Stimulated activated CD8-positive, alpha-beta memory T cell treated with anti-CD3 and anti-CD28 coated beads, Interleukin-7, amount 100 ng/mL, for 24 hours (primary cell): ENCODE data around the gene PUM2.

Experiments
- DNase-seq: peaks from one replicate; pipeline ENCODE4 v3.0.0-alpha.2; 2020; ENCODE audit warnings: low read depth

Gene PUM2

DNA sequence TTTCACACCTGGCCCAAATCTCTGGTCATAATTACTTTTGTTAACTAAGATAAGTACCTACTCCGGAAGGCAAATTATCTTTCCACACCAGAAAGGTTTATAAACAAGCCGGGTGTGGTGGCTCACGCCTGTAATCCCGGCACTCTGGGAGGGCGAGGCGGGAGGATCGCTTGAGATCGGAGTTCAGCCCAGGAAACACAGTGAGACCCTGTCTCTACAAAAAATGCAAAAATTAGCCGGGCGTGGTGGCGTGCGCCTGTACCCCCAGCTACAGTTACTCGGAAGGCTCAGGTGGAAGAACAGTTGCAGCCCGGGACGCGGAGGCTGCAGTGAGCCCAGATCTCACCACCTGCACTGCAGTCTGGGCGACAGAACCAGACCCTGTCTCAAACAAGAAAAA lies 2.1 kb downstream of the PUM2 start:
- DNase-seq, result no peak

GRCh38 chr2:20346565-20347381 lies 3.9 kb downstream of the PUM2 start:
- DNase-seq, result no peak

GRCh38 chr2:20343128-20343527 lies 7.5 kb downstream of the PUM2 start:
- DNase-seq, result no peak

DNA sequence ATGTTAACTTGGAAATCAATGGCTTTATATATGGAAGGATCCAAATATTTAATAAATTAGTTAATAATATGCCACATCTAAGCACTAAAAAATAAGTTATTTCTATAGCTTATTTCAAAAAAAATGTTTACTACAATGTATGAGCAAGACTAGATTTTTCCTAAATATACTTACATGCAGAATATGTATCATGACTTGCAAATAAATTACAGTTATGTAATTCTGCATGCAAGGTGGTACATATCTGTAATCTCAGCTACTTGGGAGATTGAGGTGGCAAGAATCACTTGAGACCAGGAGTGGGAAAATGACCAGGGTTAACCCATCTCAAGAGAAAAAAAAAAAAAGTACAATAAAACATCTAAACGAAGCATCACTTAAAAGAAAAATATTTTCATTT lies 11.6 kb downstream of the PUM2 start:
- no peak for DNase-seq

DNA sequence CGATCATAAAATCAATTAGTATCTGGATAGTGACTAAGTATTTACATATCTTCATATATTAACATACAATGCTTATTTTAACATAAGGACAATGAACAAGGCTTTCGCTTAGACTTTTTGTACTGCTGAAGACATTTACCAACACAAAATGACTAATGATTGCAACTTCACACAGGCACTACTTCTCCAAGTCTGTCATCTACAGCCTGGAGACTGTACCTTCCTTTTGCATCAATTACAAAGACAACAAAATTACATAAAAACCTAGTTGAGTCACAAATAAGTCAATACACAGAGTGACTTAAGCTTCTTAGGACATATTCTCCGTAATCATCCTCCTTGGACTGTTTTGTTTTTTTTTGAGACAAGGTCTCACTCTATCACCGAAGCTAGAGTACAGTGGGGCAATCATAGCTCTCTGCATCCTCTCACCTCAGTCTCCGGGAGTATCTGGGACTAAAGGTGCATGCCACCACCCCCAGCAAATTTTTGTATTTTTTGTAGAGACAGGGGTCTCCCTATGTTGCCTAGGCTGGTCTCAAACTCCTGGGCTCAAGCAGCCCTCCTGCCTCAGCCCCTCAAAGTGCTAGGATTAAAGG lies 15.9 kb downstream of the PUM2 start:
- no peak for DNase-seq

DNA sequence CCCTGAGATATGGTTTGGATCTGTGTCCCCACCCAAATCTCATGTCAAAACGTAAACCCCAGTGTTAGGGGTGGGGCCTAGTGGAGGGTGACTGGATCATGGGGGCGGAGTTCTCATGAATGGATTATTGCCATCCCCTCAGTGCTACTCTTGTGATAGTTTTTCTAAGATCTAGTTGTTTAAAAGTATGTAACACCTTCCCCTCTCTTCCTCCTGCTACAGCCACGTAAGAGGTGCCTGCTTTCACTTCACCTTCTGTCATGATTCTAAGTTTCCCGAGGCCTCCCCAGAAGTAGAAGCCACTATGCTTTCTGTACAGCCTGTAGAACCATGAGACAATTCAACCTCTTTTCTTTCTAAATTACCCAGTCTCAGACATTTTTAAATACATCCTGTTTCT lies 16.9 kb downstream of the PUM2 start:
- DNase-seq, result no peak

DNA sequence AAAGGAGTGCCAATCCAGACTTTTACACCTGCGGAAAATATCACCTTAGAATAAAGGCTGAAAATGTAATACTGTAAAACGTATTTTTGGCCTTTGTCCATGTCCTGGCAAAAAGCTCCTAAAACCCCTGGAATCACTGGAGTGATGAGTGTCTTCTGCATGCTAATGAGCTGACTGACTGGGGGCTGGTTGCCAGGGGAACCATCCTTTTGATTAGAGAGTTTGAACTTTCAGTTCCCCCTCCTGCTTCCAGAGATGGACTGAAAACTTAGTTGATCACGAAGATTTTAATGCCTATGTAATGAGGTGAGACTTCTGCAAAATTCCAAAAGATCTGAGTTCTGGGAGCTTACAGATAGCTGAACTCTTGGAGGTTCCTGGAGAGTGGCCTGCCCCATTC lies 20.5 kb downstream of the PUM2 start:
- no peak for DNase-seq

DNA sequence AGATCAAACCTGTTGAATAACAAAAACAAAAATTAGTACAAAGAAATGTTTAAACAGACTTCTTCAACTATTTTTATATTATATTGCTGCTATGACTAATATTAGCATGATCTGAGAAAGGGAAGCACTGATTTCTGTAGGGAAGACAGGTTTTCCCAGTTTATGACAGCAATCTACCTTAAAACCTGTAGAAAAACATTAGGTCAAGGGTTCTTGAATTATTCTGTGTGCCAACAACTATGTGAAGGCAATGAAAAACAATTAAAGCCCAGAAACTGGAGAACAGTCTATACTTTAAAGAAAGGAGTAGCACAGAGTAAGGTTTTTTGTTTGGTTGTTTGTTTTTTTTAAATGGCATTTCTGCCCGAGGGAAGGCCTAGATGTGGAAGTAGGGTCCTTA lies 23.3 kb downstream of the PUM2 start:
- DNase-seq, result no peak

DNA sequence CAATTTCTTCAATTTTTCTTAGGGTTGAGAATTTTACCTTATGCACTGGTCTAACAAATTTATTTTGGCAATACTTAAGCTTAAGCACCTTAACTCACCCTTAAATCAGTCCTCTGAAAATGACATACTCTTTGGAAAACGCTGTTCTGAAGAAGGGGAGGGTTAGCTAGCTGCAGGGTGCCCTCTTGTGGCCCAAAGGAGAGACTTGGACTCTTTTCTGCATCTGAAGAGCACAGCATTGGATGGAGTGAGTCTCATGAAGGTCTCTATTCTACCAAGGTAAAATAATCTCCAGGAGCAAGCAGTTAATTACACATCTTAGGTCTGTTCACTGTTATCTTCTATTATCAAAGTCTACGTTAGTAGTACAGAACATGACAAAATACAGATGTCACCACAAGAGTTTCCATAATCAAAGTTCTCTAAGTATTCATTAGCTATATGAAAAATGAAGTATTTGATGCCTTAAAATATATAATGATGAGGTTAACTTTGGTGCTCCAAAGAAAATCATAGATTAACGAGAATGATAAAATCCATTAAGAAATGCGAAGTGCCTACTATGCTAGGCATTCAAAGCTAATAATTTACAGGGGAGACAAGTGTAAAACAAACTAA lies 24.4 kb downstream of the PUM2 start:
- DNase-seq, result no peak

- no peak for DNase-seq
These were observed 27.9 kb downstream of the PUM2 start for GRCh38 chr2:20322527-20323300.

DNA sequence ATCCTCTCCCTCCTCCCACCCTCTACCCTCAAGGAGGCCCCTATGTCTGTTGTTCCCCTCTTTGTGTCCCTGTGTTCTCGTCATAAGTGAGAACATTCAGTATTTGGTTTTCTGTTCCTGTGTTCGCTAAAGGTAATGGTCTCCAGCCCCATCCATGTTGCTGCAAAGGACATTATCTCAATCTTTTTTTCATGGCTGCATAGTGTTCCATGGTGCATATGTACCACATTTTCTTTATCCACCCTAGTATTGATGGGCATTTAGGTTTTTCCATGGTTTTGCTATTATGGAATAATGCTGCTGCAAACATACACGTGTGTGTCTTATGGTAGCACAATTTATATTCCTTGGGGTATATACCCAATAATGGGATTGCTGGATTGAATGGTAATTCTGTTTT lies 33.0 kb downstream of the PUM2 start:
- DNase-seq, result no peak

DNA sequence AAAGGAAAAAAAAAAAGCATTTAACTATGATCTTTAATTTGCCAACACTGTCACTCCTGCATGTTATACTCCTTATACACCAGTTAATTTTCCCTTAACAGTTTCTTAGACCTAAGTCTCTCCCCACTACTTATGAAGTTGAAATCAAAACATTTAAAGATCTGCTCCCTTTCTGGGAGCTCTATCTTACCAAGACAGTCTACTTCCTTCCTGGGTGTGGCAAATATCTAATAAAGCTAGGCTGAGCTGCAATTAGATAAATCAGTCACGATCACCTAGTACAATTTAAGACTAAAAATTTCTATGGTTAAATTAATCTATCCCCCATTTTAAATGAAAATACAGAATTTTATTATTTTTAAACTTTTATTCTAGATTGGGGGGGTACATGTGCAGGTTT lies 33.4 kb downstream of the PUM2 start:
- DNase-seq, result no peak

GRCh38 chr2:20314562-20315501 lies 35.8 kb downstream of the PUM2 start:
- no peak for DNase-seq

- no peak for DNase-seq
These were observed 37.0 kb downstream of the PUM2 start for GRCh38 chr2:20313659-20314058.

- DNase-seq, result no peak
These were observed 41.6 kb downstream of the PUM2 start for GRCh38 chr2:20309001-20309400.

- DNase-seq, result no peak
These were observed 43.3 kb downstream of the PUM2 start for GRCh38 chr2:20307311-20307710.

GRCh38 chr2:20304411-20304810 lies 46.2 kb downstream of the PUM2 start:
- no peak for DNase-seq

DNA sequence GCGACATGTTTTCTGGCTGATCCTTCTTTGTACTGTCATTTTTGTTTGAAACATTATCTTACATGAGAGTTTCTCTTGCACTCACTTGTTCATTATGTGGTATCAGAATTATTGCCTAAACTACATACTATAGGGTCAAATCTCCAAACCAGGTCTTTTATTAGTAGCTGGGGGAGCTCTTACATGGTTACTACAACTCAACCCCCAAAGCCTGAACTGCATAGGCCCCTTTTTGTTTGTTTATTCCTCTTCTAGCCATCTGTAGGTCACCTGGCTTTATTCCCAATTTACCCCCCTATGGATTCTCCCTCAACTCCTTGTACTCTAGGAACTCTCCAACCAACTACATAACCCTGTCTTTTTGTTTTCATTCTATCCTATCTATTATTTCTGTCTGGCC lies 46.7 kb downstream of the PUM2 start:
- DNase-seq, result no peak

GRCh38 chr2:20302019-20302418 lies 48.6 kb downstream of the PUM2 start:
- no peak for DNase-seq

DNA sequence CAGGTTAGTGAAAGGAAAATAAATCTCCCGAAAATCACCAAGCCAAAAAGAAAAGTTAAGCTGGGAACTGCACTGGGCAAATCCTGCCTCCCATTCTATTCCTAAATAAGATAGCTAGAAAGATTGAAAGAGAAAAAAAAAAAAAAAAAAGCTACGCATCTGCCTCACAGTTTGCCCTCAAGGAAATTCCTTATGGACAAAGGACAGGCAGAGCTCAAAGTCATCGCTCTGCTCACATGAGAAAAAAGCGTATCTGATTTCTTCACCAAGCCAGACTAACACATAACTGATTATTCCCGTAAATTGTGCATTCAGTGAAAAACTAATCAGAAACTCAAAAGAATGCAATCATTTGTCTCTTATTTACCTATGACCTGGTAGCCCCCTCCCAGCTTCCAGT lies 50.0 kb downstream of the PUM2 start:
- DNase-seq, result no peak

- no peak for DNase-seq
These were observed 51.5 kb downstream of the PUM2 start for GRCh38 chr2:20299113-20299512.

DNA sequence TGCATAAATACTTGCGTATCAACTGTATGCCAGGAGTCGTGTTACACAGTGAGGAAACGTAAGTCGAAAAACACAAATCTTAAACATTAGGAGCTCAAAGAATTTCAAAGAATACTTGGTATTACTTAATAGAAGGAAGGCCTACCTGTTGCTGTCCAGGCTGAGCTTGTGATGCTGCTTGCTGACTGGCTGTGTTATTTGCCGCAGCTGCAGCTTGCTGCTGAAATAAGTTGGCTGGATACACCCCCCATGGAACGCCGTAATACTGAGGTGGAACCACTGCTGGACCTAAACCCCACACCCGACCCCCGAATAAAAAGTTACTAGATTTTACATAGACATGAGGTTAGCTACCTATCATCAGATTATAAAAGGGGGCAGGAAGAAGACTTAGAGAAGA lies 56.4 kb downstream of the PUM2 start:
- no peak for DNase-seq
